Measurements from ENCODE around the gene NUP133. TPM values are rescaled to one million over a fixed set of nuclear protein-coding genes. Genes with fewer than 3 reads are reported as not detected.

The NUP133 gene
- total and polyA plus RNA-seq, 2 of the 4 experiments (the other 2 are of a cell fraction): 13.4 to 30.5 TPM

DNA sequence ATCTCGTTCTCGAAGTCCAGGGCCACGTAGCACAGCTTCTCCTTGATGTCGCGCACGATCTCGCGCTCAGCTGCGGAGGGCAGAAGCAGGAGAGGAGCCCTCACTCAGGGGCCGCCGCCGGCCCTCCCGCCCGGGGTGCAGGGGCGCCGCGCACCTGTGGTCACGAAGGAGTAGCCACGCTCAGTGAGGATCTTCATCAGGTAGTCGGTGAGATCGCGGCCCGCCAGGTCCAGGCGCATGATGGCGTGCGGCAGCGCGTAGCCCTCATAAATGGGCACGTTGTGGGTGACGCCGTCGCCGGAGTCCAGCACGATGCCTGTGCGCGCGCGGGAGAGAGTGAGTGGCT lies 76.1 kb downstream of the NUP133 start:
- in situ Hi-C loops (cut with MboI; ENCODE audit: low sequenced_read_pairs) (no loop called here), dilution Hi-C loops (cut with HindIII; ENCODE audit: low sequenced_read_pairs, unreplicated experiment) (no loop called here), intact Hi-C loops (cut with micrococcal nuclease) (no loop called here)
- no peaks in the 10 kb centered on the region; the same call in 1 of the 2 replicates for H4K20me1 ChIP-seq (ENCODE audit: insufficient read depth, low read length)
- ChIA-PET CTCF (no interaction called here), POLR2A (ENCODE audit: unreplicated experiment) (no interaction called here)
- no peak overlapping the region for H4K8ac ChIP-seq (ENCODE audit: low read depth in 2 of 2, low read length in 2 of 2)
- H3K23ac ChIP-seq (ENCODE audit: low read depth, low read length): no peak overlapping the region
- H3K4me3 ChIP-seq (ENCODE audit: insufficient read depth, low read depth, low read length): no peak overlapping the region
- no peak overlapping the region for H3K27ac ChIP-seq (ENCODE audit: insufficient read depth, low read length)
- H3K27me3 ChIP-seq (ENCODE audit: control insufficient read depth, insufficient read depth, low read length): peaks cover 59% of the 10 kb centered on the region
- H3K9me3 ChIP-seq (ENCODE audit: control insufficient read depth, insufficient read depth, low read length): peaks cover 8% of the 10 kb centered on the region
- H3K4ac ChIP-seq (ENCODE audit: low read depth, low read length): no peak overlapping the region
- H3K9me1 ChIP-seq (ENCODE audit: insufficient read depth, low read length): no peaks in the 10 kb centered on the region
- H3K9ac ChIP-seq (ENCODE audit: low read depth, low read length): no peak overlapping the region
- no peak overlapping the region for H2BK120ac ChIP-seq (ENCODE audit: low read depth, low read length)
- H4K5ac ChIP-seq (ENCODE audit: low read depth, low read length): no peak overlapping the region
- no peak overlapping the region for H3K14ac ChIP-seq (replicated peaks; ENCODE audit: low read depth, low read length)
- WGBS, 2 experiments (ENCODE audit: extremely low coverage in 2 of 2, insufficient read length in 1 of 2): 9% methylated on average over 6 of the region's 38 CpGs; no CpG with 5 or more reads in 1 of the 2 experiments
- DNase-seq: no peak
- H2AK9ac ChIP-seq (replicated peaks; ENCODE audit: low read depth, low read length, poor library complexity): no peak overlapping the region
- no peak overlapping the region for H3K56ac ChIP-seq (ENCODE audit: extremely low read depth, insufficient read depth, low read length)
- H3K79me1 ChIP-seq (ENCODE audit: low read depth in 1 of 2, low read length in 2 of 2): no peaks in the 10 kb centered on the region
- H4K91ac ChIP-seq (ENCODE audit: insufficient read depth, low read depth, low read length): no peak overlapping the region
- peak overlapping the region; percentile 26; the same call in 1 of the 2 replicates for H3K4me2 ChIP-seq (ENCODE audit: low read depth, low read length)
- no peak overlapping the region for H2AK5ac ChIP-seq (ENCODE audit: low read depth, low read length)
- no peak overlapping the region for H2BK20ac ChIP-seq (ENCODE audit: low read depth, low read length)
- no peak for ATAC-seq (ENCODE audit: low read depth)
- TF ChIP-seq SMC3 (IDR thresholded peaks at IDR 0.05; ENCODE audit: low read depth, low read length) (no peak), BHLHE40 (IDR thresholded peaks at IDR 0.05; ENCODE audit: low read depth, low read length) (no peak), POLR2A (IDR thresholded peaks at IDR 0.05; ENCODE audit: low read depth, low read length) (no peak), MAFK (IDR thresholded peaks at IDR 0.05; ENCODE audit: low read depth, low read length) (no peak), FOS (IDR thresholded peaks at IDR 0.05; ENCODE audit: low read depth, low read length) (no peak), RAD21 (IDR thresholded peaks at IDR 0.05; ENCODE audit: low read length) (no peak), MXI1 (IDR thresholded peaks at IDR 0.05; ENCODE audit: borderline replicate concordance, low read depth, low read length) (no peak), MAZ (IDR thresholded peaks at IDR 0.05; ENCODE audit: borderline replicate concordance, low read depth, low read length) (no peak), NFE2L2 (IDR thresholded peaks at IDR 0.05; ENCODE audit: low read depth, low read length) (no peak), RCOR1 (IDR thresholded peaks at IDR 0.05; ENCODE audit: insufficient replicate concordance, low read length) (no peak), CHD1 (IDR thresholded peaks at IDR 0.05; ENCODE audit: low read depth, low read length) (no peak), RFX5 (IDR thresholded peaks at IDR 0.05; ENCODE audit: low read depth, low read length) (no peak), CEBPB (IDR thresholded peaks at IDR 0.05; ENCODE audit: low read depth, low read length) (no peak)
- TF ChIP-seq, protein P1, sequence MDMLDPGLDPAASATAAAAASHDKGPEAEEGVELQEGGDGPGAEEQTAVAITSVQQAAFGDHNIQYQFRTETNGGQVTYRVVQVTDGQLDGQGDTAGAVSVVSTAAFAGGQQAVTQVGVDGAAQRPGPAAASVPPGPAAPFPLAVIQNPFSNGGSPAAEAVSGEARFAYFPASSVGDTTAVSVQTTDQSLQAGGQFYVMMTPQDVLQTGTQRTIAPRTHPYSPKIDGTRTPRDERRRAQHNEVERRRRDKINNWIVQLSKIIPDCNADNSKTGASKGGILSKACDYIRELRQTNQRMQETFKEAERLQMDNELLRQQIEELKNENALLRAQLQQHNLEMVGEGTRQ (IDR thresholded peaks at IDR 0.05; ENCODE audit: low read depth, low read length): no peak
- TF ChIP-seq, protein P2, sequence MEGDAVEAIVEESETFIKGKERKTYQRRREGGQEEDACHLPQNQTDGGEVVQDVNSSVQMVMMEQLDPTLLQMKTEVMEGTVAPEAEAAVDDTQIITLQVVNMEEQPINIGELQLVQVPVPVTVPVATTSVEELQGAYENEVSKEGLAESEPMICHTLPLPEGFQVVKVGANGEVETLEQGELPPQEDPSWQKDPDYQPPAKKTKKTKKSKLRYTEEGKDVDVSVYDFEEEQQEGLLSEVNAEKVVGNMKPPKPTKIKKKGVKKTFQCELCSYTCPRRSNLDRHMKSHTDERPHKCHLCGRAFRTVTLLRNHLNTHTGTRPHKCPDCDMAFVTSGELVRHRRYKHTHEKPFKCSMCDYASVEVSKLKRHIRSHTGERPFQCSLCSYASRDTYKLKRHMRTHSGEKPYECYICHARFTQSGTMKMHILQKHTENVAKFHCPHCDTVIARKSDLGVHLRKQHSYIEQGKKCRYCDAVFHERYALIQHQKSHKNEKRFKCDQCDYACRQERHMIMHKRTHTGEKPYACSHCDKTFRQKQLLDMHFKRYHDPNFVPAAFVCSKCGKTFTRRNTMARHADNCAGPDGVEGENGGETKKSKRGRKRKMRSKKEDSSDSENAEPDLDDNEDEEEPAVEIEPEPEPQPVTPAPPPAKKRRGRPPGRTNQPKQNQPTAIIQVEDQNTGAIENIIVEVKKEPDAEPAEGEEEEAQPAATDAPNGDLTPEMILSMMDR (conservative IDR thresholded peaks at IDR 0.05; ENCODE audit: low read depth, low read length): no peak
- TF ChIP-seq, protein P3, sequence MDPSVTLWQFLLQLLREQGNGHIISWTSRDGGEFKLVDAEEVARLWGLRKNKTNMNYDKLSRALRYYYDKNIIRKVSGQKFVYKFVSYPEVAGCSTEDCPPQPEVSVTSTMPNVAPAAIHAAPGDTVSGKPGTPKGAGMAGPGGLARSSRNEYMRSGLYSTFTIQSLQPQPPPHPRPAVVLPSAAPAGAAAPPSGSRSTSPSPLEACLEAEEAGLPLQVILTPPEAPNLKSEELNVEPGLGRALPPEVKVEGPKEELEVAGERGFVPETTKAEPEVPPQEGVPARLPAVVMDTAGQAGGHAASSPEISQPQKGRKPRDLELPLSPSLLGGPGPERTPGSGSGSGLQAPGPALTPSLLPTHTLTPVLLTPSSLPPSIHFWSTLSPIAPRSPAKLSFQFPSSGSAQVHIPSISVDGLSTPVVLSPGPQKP (IDR thresholded peaks at IDR 0.05; ENCODE audit: borderline replicate concordance, low read depth, low read length): no peak
- no peaks in the 10 kb centered on the region; the same call in 1 of the 2 replicates for H3K36me3 ChIP-seq (ENCODE audit: control insufficient read depth, insufficient read depth, low read length)
- no TSS peak for BruUV-seq (replicated peaks)
- no peak overlapping the region for H2BK5ac ChIP-seq (ENCODE audit: low read depth, low read length, poor library complexity, severe bottlenecking)
- H3K18ac ChIP-seq (ENCODE audit: low read depth, low read length): no peak overlapping the region
- no peak overlapping the region for H2BK15ac ChIP-seq (ENCODE audit: low read depth, low read length)
- H3K4me1 ChIP-seq (ENCODE audit: control insufficient read depth, insufficient read depth, low read length): no peaks in the 10 kb centered on the region; the same call in 1 of the 2 replicates
- H2AFZ ChIP-seq (replicated peaks; ENCODE audit: low read length, poor library complexity): peak overlapping the region; percentile 41
